ENCODE data around the gene ZDHHC9.
A peak's percentile ranks its signal among the peaks of the same experiment; 100 is the strongest.

ZDHHC9 gene

GRCh38 chrX:129782706-129783105 lies 61.0 kb downstream of the ZDHHC9 start:
- Histone ChIP-seq H3K4me3 (ENCODE audit: control insufficient read depth in 1 of 7, extremely low read depth in 1 of 7, insufficient read depth in 4 of 7, low read depth in 2 of 7, low read length in 6 of 7) (peak overlapping the region in 5 of 7 experiments; percentile 1 to 71 (median 56)), H3K36me3 (ENCODE audit: control insufficient read depth in 4 of 4, insufficient read depth in 4 of 4, low read length in 3 of 4) (peaks cover 0 to 33% (median 12%) of the 10 kb centered on the region in 4 experiments), H3K27ac (ENCODE audit: insufficient read depth in 1 of 2, low read depth in 1 of 2, low read length in 2 of 2, poor library complexity in 1 of 2, severe bottlenecking in 2 of 2) (peak overlapping the region in 1 of 2 experiments; percentile 69), H3K4me1 (ENCODE audit: control extremely low read depth in 1 of 4, control insufficient read depth in 4 of 4, insufficient read depth in 4 of 4, low read length in 3 of 4) (peaks cover 27 to 85% (median 74%) of the 10 kb centered on the region in 4 experiments), H3K27me3 (replicated peaks in 2 of 5; ENCODE audit: control insufficient read depth in 4 of 5, insufficient read depth in 5 of 5, low read length in 4 of 5) (no peaks in the 10 kb centered on the region), H3K9me3 (ENCODE audit: control extremely low read depth in 1 of 5, control insufficient read depth in 4 of 5, insufficient read depth in 2 of 5, low read depth in 1 of 5, low read length in 4 of 5) (no peaks in the 10 kb centered on the region)
- ChIA-PET POLR2A (interaction anchor here (0.8 to 0.9 kb wide), 2 partner anchors 14 to 24 kb away, joined by 3 to 5 read pairs; no protein-coding TSS in a partner anchor), CTCF (interaction anchor here (1.4 to 5.3 kb wide), 5 partner anchors 10 to 29 kb away, joined by 5 to 29 read pairs (median 7); no protein-coding TSS in a partner anchor)
- no peak for DNase-seq
- 80% methylated on average over 2 of the region's 4 CpGs for WGBS (ENCODE audit: insufficient coverage)

DNA sequence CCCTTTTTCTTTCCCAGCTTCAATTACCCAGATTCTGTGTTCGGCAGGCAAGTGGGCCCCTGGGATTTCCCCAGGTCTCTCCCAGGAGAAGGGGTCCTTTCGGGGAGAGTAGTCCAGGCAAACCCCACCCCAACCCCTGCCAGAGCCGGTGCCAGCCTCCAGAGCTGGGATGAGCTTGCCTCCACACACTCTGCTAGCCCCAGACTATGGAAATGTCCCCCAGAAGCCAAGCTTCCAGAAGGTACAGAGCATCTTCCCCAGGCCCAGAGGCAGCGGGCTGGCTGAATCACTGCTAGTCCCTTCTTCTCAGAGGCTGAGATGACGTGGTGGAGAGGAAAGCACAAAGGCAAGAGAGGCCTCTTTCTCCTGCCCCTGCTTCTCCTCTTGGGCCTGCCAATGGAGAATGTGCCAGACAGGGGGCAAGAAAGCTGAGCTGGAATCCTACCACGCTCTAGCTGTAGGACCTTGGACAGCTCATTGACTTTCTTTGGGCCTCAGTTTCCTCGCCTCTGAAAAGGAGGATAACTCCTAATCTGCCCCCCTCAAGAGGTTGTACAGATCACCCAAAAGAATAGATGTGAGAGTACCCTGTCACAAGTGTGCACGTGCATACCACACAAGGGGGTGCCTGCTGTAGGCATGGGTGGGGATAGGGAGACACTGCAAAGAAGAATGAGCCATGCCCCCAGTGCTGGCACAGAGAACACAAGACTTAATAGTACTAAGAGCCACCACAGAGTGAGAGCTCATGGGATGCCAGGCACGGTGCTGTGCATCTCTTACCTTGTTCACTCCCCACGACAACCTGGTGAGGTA lies 61.8 kb downstream of the ZDHHC9 start:
- H3K9me3 ChIP-seq (ENCODE audit: control extremely low read depth in 1 of 5, control insufficient read depth in 4 of 5, insufficient read depth in 2 of 5, low read depth in 1 of 5, low read length in 4 of 5), result no peaks in the 10 kb centered on the region
- 59% methylated on average over 7 of the region's 10 CpGs for WGBS (ENCODE audit: insufficient coverage)
- H3K36me3 ChIP-seq (ENCODE audit: control insufficient read depth in 4 of 4, insufficient read depth in 4 of 4, low read length in 3 of 4), result peaks cover 0 to 27% (median 11%) of the 10 kb centered on the region in 4 experiments
- ChIA-PET POLR2A (interaction anchor here (1.1 kb wide), 1 partner anchor 9 kb away, joined by 3 read pairs; no protein-coding TSS in a partner anchor), CTCF (interaction anchor here (0.8 to 5.3 kb wide), 9 partner anchors 9 to 55 kb away, joined by 3 to 29 read pairs (median 5); no protein-coding TSS in a partner anchor)
- H3K27ac ChIP-seq (ENCODE audit: insufficient read depth in 1 of 2, low read depth in 1 of 2, low read length in 2 of 2, poor library complexity in 1 of 2, severe bottlenecking in 2 of 2), result peak overlapping the region in 1 of 2 experiments; percentile 79
- H3K4me3 ChIP-seq (ENCODE audit: control insufficient read depth in 1 of 7, extremely low read depth in 1 of 7, insufficient read depth in 4 of 7, low read depth in 2 of 7, low read length in 6 of 7), result peak overlapping the region in 6 of 7 experiments; percentile 25 to 71 (median 57)
- peaks cover 28 to 86% (median 74%) of the 10 kb centered on the region in 4 experiments for H3K4me1 ChIP-seq (ENCODE audit: control extremely low read depth in 1 of 4, control insufficient read depth in 4 of 4, insufficient read depth in 4 of 4, low read length in 3 of 4)
- DNase-seq, result no peak
- H3K27me3 ChIP-seq (replicated peaks in 2 of 5; ENCODE audit: control insufficient read depth in 4 of 5, insufficient read depth in 5 of 5, low read length in 4 of 5), result no peaks in the 10 kb centered on the region

DNA sequence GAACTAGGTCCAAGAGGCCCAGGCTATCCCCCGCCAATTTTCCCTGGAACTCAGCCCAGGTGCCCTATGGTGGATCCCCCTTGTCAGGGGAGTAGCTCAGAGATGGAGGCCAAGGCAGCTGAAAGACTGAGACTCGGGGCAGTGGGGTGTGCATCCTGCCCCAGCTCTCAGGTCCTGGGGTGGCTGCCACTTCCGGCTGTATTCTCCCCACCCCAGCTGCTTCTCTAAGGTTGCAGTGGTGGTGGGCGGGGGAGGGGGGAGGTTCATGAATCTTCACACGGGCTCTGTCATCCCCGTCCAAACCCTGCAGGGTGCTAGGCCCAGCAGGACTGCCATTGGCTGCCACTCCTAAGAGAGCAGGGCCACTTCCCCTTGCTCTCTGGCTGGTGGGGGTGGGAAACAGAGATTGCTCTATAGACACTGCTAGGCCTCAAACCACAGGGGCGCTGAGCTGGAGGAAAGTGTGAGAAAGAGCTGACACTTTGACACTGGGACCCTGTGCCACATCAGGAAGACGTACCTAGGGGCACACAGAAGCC lies 62.5 kb downstream of the ZDHHC9 start:
- DNase-seq, result peak; percentile 61 to 93 (median 87)
- no peaks in the 10 kb centered on the region for H3K9me3 ChIP-seq (ENCODE audit: control extremely low read depth in 1 of 5, control insufficient read depth in 4 of 5, insufficient read depth in 2 of 5, low read depth in 1 of 5, low read length in 4 of 5)
- H3K27me3 ChIP-seq (replicated peaks in 2 of 5; ENCODE audit: control insufficient read depth in 4 of 5, insufficient read depth in 5 of 5, low read length in 4 of 5), result no peaks in the 10 kb centered on the region
- 43% methylated on average over 4 of the region's 8 CpGs for WGBS (ENCODE audit: insufficient coverage)
- H3K4me3 ChIP-seq (ENCODE audit: control insufficient read depth in 1 of 7, extremely low read depth in 1 of 7, insufficient read depth in 4 of 7, low read depth in 2 of 7, low read length in 6 of 7), result peak overlapping the region in 6 of 7 experiments; percentile 62 to 78 (median 72)
- H3K36me3 ChIP-seq (ENCODE audit: control insufficient read depth in 4 of 4, insufficient read depth in 4 of 4, low read length in 3 of 4), result peaks cover 0 to 27% (median 11%) of the 10 kb centered on the region in 4 experiments
- peaks cover 28 to 88% (median 77%) of the 10 kb centered on the region in 4 experiments for H3K4me1 ChIP-seq (ENCODE audit: control extremely low read depth in 1 of 4, control insufficient read depth in 4 of 4, insufficient read depth in 4 of 4, low read length in 3 of 4)
- ChIA-PET POLR2A (interaction anchor here (0.6 to 2.3 kb wide), 3 partner anchors 8 to 25 kb away, joined by 3 to 13 read pairs (median 4); no protein-coding TSS in a partner anchor), CTCF (interaction anchor here (0.8 to 5.3 kb wide), 8 partner anchors 8 to 55 kb away, joined by 3 to 29 read pairs (median 4); no protein-coding TSS in a partner anchor)
- peak overlapping the region in 1 of 2 experiments; percentile 81 for H3K27ac ChIP-seq (ENCODE audit: insufficient read depth in 1 of 2, low read depth in 1 of 2, low read length in 2 of 2, poor library complexity in 1 of 2, severe bottlenecking in 2 of 2)

- Histone ChIP-seq H3K27me3 (replicated peaks in 2 of 5; ENCODE audit: control insufficient read depth in 4 of 5, insufficient read depth in 5 of 5, low read length in 4 of 5) (no peaks in the 10 kb centered on the region), H3K27ac (ENCODE audit: insufficient read depth in 1 of 2, low read depth in 1 of 2, low read length in 2 of 2, poor library complexity in 1 of 2, severe bottlenecking in 2 of 2) (peak overlapping the region; percentile 6 to 81), H3K36me3 (ENCODE audit: control insufficient read depth in 4 of 4, insufficient read depth in 4 of 4, low read length in 3 of 4) (peaks cover 0 to 27% (median 11%) of the 10 kb centered on the region in 4 experiments), H3K4me1 (ENCODE audit: control extremely low read depth in 1 of 4, control insufficient read depth in 4 of 4, insufficient read depth in 4 of 4, low read length in 3 of 4) (peaks cover 28 to 86% (median 73%) of the 10 kb centered on the region in 4 experiments), H3K9me3 (ENCODE audit: control extremely low read depth in 1 of 5, control insufficient read depth in 4 of 5, insufficient read depth in 2 of 5, low read depth in 1 of 5, low read length in 4 of 5) (no peaks in the 10 kb centered on the region), H3K4me3 (ENCODE audit: control insufficient read depth in 1 of 7, extremely low read depth in 1 of 7, insufficient read depth in 4 of 7, low read depth in 2 of 7, low read length in 6 of 7) (peak overlapping the region; percentile 39 to 78 (median 71))
- ChIA-PET POLR2A (interaction anchor here (0.6 to 2.3 kb wide), 3 partner anchors 12 to 25 kb away, joined by 4 to 13 read pairs (median 9); no protein-coding TSS in a partner anchor), CTCF (interaction anchor here (1.2 to 5.3 kb wide), 6 partner anchors 8 to 54 kb away, joined by 3 to 29 read pairs (median 5); no protein-coding TSS in a partner anchor)
- no peak for DNase-seq
- 51% methylated on average over 5 of the region's 6 CpGs for WGBS (ENCODE audit: insufficient coverage)
Measured at GRCh38 chrX:129780441-129781105, 63.1 kb downstream of the ZDHHC9 start.

DNA sequence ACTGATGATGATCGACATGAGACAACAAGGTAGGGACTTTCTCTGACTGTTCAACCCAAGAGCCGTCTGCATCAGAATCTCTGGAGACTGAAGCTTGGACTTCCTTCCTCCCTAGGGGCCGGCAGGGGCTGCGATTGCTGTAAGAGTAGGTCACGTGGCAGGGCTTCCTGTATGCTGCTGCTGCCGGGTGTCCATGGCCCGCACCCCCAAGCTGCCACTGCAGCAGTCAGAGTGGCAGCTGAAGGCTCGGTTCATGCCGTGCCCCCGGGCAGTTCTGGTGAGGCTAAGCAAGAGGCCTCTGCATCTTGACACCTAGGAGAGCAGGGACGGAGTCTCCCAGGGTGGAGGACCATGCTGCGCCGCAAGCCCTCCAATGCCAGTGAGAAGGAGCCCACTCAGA lies 63.9 kb downstream of the ZDHHC9 start, which contains the start of gene SASH3:
TSS of gene SASH3 (plus strand) at position 203 of the 400 bp plus-strand sequence. CDS start at position 352, 149 bp downstream.
- Histone ChIP-seq H3K4me1 (ENCODE audit: control extremely low read depth in 1 of 4, control insufficient read depth in 4 of 4, insufficient read depth in 4 of 4, low read length in 3 of 4) (peaks cover 28 to 87% (median 72%) of the 10 kb centered on the region in 4 experiments), H3K27ac (ENCODE audit: insufficient read depth in 1 of 2, low read depth in 1 of 2, low read length in 2 of 2, poor library complexity in 1 of 2, severe bottlenecking in 2 of 2) (peak within 1 kb of the TSS; percentile 33 to 81), H3K9me3 (ENCODE audit: control extremely low read depth in 1 of 5, control insufficient read depth in 4 of 5, insufficient read depth in 2 of 5, low read depth in 1 of 5, low read length in 4 of 5) (no peaks in the 10 kb centered on the region)

DNA sequence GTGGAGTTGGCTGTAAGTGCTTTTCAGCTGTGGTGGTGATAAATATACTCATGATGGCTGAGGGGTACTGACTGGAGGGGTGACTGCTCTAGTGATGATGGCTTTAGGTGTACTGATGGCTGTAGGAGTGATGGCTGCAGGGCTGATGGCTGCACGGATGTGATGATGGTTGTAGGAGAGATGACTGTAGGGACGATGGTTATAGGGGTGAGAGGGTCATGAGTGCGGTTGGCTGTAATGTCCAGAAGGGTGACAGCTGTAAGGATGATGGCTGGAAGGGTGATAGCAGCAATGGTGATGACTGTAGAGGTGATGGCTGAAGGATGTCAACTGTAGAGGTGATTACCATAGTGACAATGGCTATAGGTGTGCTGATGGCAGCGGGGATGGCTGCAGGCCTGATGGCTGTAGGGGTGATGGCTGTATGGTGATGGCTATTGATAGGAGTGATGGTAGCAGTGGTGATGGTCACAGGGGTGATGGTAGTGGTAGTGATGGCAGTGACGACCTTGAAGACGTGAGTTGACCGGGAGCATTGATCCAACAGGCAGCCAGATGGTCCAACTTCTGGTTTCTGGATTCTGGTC lies 64.5 kb downstream of the ZDHHC9 start:
- Histone ChIP-seq H3K36me3 (ENCODE audit: control insufficient read depth in 4 of 4, insufficient read depth in 4 of 4, low read length in 3 of 4) (peaks cover 0 to 23% (median 9%) of the 10 kb centered on the region in 4 experiments), H3K4me1 (ENCODE audit: control extremely low read depth in 1 of 4, control insufficient read depth in 4 of 4, insufficient read depth in 4 of 4, low read length in 3 of 4) (peaks cover 28 to 84% (median 70%) of the 10 kb centered on the region in 4 experiments), H3K9me3 (ENCODE audit: control extremely low read depth in 1 of 5, control insufficient read depth in 4 of 5, insufficient read depth in 2 of 5, low read depth in 1 of 5, low read length in 4 of 5) (no peaks in the 10 kb centered on the region), H3K27me3 (replicated peaks in 2 of 5; ENCODE audit: control insufficient read depth in 4 of 5, insufficient read depth in 5 of 5, low read length in 4 of 5) (no peaks in the 10 kb centered on the region), H3K4me3 (ENCODE audit: control insufficient read depth in 1 of 7, extremely low read depth in 1 of 7, insufficient read depth in 4 of 7, low read depth in 2 of 7, low read length in 6 of 7) (peak overlapping the region in 5 of 7 experiments; percentile 62 to 78 (median 71)), H3K27ac (ENCODE audit: insufficient read depth in 1 of 2, low read depth in 1 of 2, low read length in 2 of 2, poor library complexity in 1 of 2, severe bottlenecking in 2 of 2) (peak overlapping the region in 1 of 2 experiments; percentile 81)
- ChIA-PET POLR2A (interaction anchor here (1.0 to 2.3 kb wide), 3 partner anchors 11 to 20 kb away, joined by 3 to 13 read pairs (median 9); no protein-coding TSS in a partner anchor), CTCF (interaction anchor here (1.5 kb wide), 1 partner anchor 20 kb away, joined by 5 read pairs; no protein-coding TSS in a partner anchor)
- WGBS (ENCODE audit: insufficient coverage), result 67% methylated on average over 7 of the region's 7 CpGs
- DNase-seq, result no peak

More for the DNA sequence above, 63.9 kb downstream of the ZDHHC9 start, which contains the start of gene SASH3:
- Histone ChIP-seq H3K36me3 (ENCODE audit: control insufficient read depth in 4 of 4, insufficient read depth in 4 of 4, low read length in 3 of 4) (peaks cover 0 to 27% (median 11%) of the 10 kb centered on the region in 4 experiments), H3K4me3 (ENCODE audit: control insufficient read depth in 1 of 7, extremely low read depth in 1 of 7, insufficient read depth in 4 of 7, low read depth in 2 of 7, low read length in 6 of 7) (peak within 1 kb of the TSS; percentile 39 to 78 (median 71)), H3K27me3 (replicated peaks in 2 of 5; ENCODE audit: control insufficient read depth in 4 of 5, insufficient read depth in 5 of 5, low read length in 4 of 5) (no peaks in the 10 kb centered on the region)
- peak; percentile 55 to 86 (median 73) for DNase-seq
- ChIA-PET POLR2A (interaction anchor here (1.0 to 2.3 kb wide), 3 partner anchors 11 to 20 kb away, joined by 3 to 13 read pairs (median 9); no protein-coding TSS in a partner anchor), CTCF (interaction anchor here (1.3 to 1.5 kb wide), 2 partner anchors 21 to 24 kb away, joined by 5 to 7 read pairs; no protein-coding TSS in a partner anchor)
- WGBS (ENCODE audit: insufficient coverage), result 31% methylated on average over 11 of the region's 13 CpGs

All from common myeloid progenitor, CD34-positive (primary cell).